ENCODE results near the gene B9D2.

Gene B9D2

GRCh38 chr19:41325947-41326706, 37.8 kb downstream of the B9D2 start:
- no peak for TF ChIP-seq CTCF (IDR thresholded peaks at IDR 0.05; ENCODE audit: borderline replicate concordance, insufficient read depth, low read depth, low read length)
- no peak overlapping the region for H3K4me3 ChIP-seq (ENCODE audit: low read depth, low read length)

- no peak for TF ChIP-seq CTCF (IDR thresholded peaks at IDR 0.05; ENCODE audit: borderline replicate concordance, insufficient read depth, low read depth, low read length)
- H3K4me3 ChIP-seq (ENCODE audit: low read depth, low read length), result no peak overlapping the region
Measured at GRCh38 chr19:41325640-41325946, 38.4 kb downstream of the B9D2 start.

GRCh38 chr19:41324921-41325639, 38.9 kb downstream of the B9D2 start:
- no peak overlapping the region for H3K4me3 ChIP-seq (ENCODE audit: low read depth, low read length)
- TF ChIP-seq CTCF (IDR thresholded peaks at IDR 0.05; ENCODE audit: borderline replicate concordance, insufficient read depth, low read depth, low read length), result no peak

GRCh38 chr19:41324231-41324702, 39.7 kb downstream of the B9D2 start:
- no peak overlapping the region for H3K4me3 ChIP-seq (ENCODE audit: low read depth, low read length)
- TF ChIP-seq CTCF (IDR thresholded peaks at IDR 0.05; ENCODE audit: borderline replicate concordance, insufficient read depth, low read depth, low read length), result no peak

GRCh38 chr19:41323430-41324125, 40.4 kb downstream of the B9D2 start:
- H3K4me3 ChIP-seq (ENCODE audit: low read depth, low read length), result no peak overlapping the region
- TF ChIP-seq CTCF (IDR thresholded peaks at IDR 0.05; ENCODE audit: borderline replicate concordance, insufficient read depth, low read depth, low read length), result no peak

- no peak overlapping the region for H3K4me3 ChIP-seq (ENCODE audit: low read depth, low read length)
- no peak for TF ChIP-seq CTCF (IDR thresholded peaks at IDR 0.05; ENCODE audit: borderline replicate concordance, insufficient read depth, low read depth, low read length)
Measured at GRCh38 chr19:41323023-41323422, 40.9 kb downstream of the B9D2 start.
